C4-2B (cell line): ENCODE data around the gene SERINC5.

Experiments used
- H3K27ac ChIP-seq: fragments of 450-650 bp; 2 replicates; pipeline ENCODE4 v1.5.1; 2017
- CTCF ChIP-seq: fragments of 450-650 bp; conservative IDR thresholded peaks from 2 replicates; pipeline ENCODE4 v1.5.1; 2017; ENCODE audit warnings: mild to moderate bottlenecking
- ZFX ChIP-seq: fragments of 450-650 bp; IDR thresholded peaks from 2 replicates; pipeline ENCODE4 v1.6.1; 2017

Gene SERINC5

GRCh38 chr5:80083101-80083890, 172.6 kb downstream of the SERINC5 start:
- peak overlapping the region; percentile 31; the same call in 1 of the 2 replicates for H3K27ac ChIP-seq
- TF ChIP-seq ZFX (no peak), CTCF (peak; percentile 84)

GRCh38 chr5:80082731-80083100, 173.1 kb downstream of the SERINC5 start:
- peak; percentile 98 for TF ChIP-seq CTCF
- no peak for TF ChIP-seq ZFX
- H3K27ac ChIP-seq: peak overlapping the region; percentile 31; the same call in 1 of the 2 replicates

DNA sequence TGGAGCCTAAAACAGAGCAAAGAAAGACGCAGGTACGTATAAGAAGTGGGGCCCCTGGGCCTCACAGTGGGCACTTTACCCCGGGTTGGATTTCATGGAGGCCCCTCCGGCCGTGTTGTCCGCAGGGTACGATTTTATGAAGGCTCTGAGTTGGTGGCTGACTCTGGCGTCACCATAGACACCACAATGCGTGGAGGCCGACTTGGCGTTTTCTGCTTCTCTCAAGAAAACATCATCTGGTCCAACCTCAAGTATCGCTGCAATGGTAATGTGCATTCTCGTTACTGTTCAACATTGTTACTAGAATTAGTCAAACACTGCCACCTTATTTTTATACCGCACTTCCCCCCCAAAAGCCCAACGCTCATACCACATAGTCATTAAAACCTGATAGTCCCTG, 173.6 kb downstream of the SERINC5 start:
- H3K27ac ChIP-seq: no peak overlapping the region
- TF ChIP-seq ZFX (no peak), CTCF (no peak)

- no peak for TF ChIP-seq ZFX
- no peak for TF ChIP-seq CTCF
- no peak overlapping the region for H3K27ac ChIP-seq
Observed at GRCh38 chr5:80078921-80079320, 176.9 kb downstream of the SERINC5 start.

DNA sequence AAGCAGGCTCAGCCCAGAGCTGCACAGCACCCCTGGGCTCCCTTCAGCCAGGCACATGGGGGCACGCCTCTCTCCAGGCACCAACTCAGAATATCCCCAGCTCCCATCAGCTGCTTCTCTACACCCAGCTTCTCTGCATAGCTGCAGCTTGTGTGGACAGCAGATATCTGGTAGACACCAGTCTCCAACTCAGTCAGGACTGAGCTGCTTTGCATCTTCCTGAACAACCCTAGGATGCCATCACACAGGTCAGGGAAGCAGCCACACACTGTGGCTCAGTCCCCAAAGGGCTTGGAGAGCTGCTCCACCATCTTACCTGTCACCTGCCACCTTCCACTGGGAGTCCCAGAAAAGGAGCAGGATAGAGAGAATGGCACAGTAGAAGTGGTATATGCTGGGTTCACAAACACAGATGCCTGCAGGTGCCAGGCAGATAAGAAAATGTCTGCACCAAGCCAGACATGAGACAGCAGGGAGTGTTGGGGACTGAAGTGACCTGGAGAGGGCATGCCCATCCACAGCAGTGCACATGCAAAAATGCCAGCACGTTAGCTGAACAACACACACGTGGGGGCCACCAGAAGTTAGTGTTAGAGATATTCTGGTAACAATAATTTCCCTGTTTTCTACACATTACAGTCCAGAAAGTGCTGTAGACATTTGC, 178.7 kb downstream of the SERINC5 start:
- no peak overlapping the region for H3K27ac ChIP-seq
- TF ChIP-seq ZFX: no peak

GRCh38 chr5:80076131-80077050, 179.5 kb downstream of the SERINC5 start:
- no peak overlapping the region for H3K27ac ChIP-seq
- no peak for TF ChIP-seq CTCF
- no peak for TF ChIP-seq ZFX

DNA sequence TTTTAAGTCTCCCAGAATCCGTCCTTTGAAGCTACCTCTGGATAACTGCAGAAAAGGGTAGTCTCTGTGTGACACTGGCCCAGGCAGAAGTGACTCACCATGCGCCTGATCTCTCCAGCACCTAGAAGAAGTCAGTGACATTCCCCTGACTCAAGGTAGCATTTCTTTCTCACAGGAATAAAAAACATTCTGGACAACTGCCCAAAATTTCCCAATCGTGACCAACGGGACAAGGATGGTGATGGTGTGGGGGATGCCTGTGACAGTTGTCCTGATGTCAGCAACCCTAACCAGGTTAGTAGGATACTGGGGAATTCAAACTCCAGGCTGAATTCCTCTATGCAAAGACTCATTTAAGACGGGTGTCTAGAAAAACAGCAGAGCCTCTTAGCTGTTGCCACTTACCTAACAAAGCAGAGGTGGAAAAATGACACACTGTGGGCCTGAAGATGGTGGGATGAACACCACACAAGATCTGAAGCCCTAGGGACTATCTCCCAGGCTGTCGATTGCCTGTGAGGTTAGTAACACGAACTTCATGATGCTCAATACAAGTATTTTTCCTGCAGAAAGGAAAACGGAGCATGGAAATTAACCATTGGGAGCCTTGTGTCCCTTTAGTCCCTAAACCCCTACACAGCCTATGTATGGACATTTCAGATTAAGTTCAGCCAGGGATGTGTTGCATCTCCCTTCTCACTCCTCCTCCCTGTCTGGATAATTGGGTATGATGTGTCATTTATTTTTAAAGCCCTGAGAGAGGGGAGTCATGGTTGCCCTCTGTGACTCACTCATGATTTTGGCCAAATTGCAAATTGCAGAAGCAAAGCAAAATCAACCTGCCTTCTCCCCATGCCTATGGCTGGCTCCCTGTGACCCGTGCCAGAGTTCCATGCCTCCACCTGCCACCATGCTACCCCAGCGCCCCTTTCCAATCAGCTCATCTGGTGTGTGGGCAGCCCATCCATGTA, 183.5 kb downstream of the SERINC5 start:
- TF ChIP-seq ZFX: no peak
- no peak for TF ChIP-seq CTCF
- no peak overlapping the region for H3K27ac ChIP-seq
